ENCODE measurements around the gene RPL37A.

RPL37A gene

GRCh38 chr2:216546641-216547403 is 48.2 kb downstream of the RPL37A start:
- DNase-seq (ENCODE audit: low read depth, low spot score), result no peak

GRCh38 chr2:216548901-216549331 is 50.3 kb downstream of the RPL37A start:
- no peak for DNase-seq (ENCODE audit: low read depth, low spot score)

GRCh38 chr2:216549926-216550690 is 51.5 kb downstream of the RPL37A start:
- no peak for DNase-seq (ENCODE audit: low read depth, low spot score)

- no peak for DNase-seq (ENCODE audit: low read depth, low spot score)
These were observed 52.8 kb downstream of the RPL37A start for GRCh38 chr2:216551234-216552068.

GRCh38 chr2:216553093-216553478 is 54.4 kb downstream of the RPL37A start:
- DNase-seq (ENCODE audit: low read depth, low spot score), result no peak

All from smooth muscle cell of the brain vasculature (primary cell).